Measurements from ENCODE around the gene HLA-DRB1. TPM values are rescaled to one million over a fixed set of nuclear protein-coding genes. Genes with fewer than 3 reads are reported as not detected.
A peak's percentile ranks its signal among the peaks of the same experiment; 100 is the strongest.
"Not testable (repeated sequence)": the region's sequence is repeated elsewhere in the genome, so short reads cannot be mapped to it uniquely, and the experiment has no call there.

HLA-DRB1 gene
- total RNA-seq, 1 donor from 2014 or later: 5.1 TPM

GRCh38 chr6:32588156-32588555 lies 1.5 kb downstream of the HLA-DRB1 start:
- H3K4me3 Mint-ChIP-seq (ENCODE audit: unreplicated experiment): no peak overlapping the region
- TF ChIP-seq, protein P1, sequence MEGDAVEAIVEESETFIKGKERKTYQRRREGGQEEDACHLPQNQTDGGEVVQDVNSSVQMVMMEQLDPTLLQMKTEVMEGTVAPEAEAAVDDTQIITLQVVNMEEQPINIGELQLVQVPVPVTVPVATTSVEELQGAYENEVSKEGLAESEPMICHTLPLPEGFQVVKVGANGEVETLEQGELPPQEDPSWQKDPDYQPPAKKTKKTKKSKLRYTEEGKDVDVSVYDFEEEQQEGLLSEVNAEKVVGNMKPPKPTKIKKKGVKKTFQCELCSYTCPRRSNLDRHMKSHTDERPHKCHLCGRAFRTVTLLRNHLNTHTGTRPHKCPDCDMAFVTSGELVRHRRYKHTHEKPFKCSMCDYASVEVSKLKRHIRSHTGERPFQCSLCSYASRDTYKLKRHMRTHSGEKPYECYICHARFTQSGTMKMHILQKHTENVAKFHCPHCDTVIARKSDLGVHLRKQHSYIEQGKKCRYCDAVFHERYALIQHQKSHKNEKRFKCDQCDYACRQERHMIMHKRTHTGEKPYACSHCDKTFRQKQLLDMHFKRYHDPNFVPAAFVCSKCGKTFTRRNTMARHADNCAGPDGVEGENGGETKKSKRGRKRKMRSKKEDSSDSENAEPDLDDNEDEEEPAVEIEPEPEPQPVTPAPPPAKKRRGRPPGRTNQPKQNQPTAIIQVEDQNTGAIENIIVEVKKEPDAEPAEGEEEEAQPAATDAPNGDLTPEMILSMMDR (IDR thresholded peaks at IDR 0.05; ENCODE audit: unreplicated experiment): no peak
- no peak for DNase-seq (ENCODE audit: low spot score)
- H3K27ac Mint-ChIP-seq (ENCODE audit: unreplicated experiment): no peak overlapping the region
- H3K4me1 Mint-ChIP-seq (ENCODE audit: unreplicated experiment): peaks cover 7% of the 10 kb centered on the region
- no peaks in the 10 kb centered on the region for H3K9me3 Mint-ChIP-seq (ENCODE audit: unreplicated experiment)
- H3K36me3 Mint-ChIP-seq (ENCODE audit: low read depth, unreplicated experiment): no peaks in the 10 kb centered on the region
- H3K27me3 Mint-ChIP-seq (ENCODE audit: unreplicated experiment): peaks cover 3% of the 10 kb centered on the region

DNA sequence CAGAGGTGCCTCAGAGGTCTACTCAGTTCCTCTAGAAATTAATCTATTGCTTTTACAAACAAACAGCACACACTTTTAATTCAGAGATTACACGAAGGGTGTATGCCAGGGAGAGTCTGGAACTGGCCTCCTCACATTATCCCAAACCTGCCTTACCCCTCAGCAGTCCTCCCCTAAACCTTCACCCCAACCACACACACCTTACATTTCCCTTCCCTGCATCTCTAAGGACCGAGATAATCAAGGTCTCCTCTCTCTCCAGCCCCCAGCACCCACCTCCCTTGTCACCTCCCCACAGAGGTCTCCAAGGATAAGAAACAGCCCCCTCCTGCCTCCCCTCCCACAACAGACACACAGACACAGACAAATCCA lies 6.1 kb downstream of the HLA-DRB1 start:
- TF ChIP-seq, protein P1 (IDR thresholded peaks at IDR 0.05; ENCODE audit: unreplicated experiment): no peak
- Mint-ChIP-seq H3K27ac (ENCODE audit: unreplicated experiment) (no peak overlapping the region), H3K4me3 (ENCODE audit: unreplicated experiment) (peak overlapping the region; percentile 94), H3K9me3 (ENCODE audit: unreplicated experiment) (no peaks in the 10 kb centered on the region), H3K36me3 (ENCODE audit: low read depth, unreplicated experiment) (peaks cover 5% of the 10 kb centered on the region), H3K4me1 (ENCODE audit: unreplicated experiment) (peaks cover 12% of the 10 kb centered on the region), H3K27me3 (ENCODE audit: unreplicated experiment) (peaks cover 2% of the 10 kb centered on the region)
- DNase-seq (ENCODE audit: low spot score): no peak

DNA sequence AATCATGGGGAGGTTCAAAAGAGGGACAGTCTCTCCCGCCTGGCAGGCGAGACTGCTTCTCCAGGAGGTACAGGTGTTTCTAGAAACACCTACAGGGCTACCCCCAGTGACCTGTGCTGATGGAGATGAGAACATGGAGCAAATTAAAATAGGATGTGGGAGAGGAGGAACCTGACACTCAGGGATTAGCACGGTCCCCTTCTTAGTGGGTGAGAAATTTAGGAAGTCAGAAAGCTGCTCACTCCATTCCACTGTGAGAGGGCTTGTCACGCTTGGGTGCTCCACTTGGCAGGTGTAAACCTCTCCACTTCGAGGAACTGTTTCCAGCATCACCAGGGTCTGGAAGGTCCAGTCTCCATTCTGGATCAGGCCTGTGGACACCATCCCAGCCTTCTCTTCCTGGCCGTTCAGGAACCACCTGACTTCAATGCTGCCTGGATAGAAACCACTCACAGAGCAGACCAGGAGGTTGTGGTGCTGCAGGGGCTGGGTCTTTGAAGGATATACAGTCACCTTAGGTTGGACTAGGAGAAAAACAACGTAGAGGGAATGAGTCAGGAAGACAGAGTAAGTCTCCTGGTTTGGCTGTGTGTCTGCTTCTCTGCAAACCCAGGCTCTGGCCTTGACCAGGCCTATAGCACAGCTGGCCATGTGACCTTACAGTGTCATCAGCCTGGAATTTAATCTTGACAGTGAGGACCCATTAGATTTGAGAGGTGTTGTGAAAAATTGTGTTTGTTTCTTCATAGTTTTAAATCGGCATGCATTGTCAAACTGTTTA lies 8.1 kb downstream of the HLA-DRB1 start:
- DNase-seq (ENCODE audit: low spot score): no peak
- Mint-ChIP-seq H3K27me3 (ENCODE audit: unreplicated experiment) (no peaks in the 10 kb centered on the region), H3K9me3 (ENCODE audit: unreplicated experiment) (no peaks in the 10 kb centered on the region), H3K36me3 (ENCODE audit: low read depth, unreplicated experiment) (peaks cover 5% of the 10 kb centered on the region), H3K27ac (ENCODE audit: unreplicated experiment) (no peak overlapping the region), H3K4me1 (ENCODE audit: unreplicated experiment) (peaks cover 20% of the 10 kb centered on the region), H3K4me3 (ENCODE audit: unreplicated experiment) (no peak overlapping the region)
- TF ChIP-seq, protein P1 (IDR thresholded peaks at IDR 0.05; ENCODE audit: unreplicated experiment): no peak

DNA sequence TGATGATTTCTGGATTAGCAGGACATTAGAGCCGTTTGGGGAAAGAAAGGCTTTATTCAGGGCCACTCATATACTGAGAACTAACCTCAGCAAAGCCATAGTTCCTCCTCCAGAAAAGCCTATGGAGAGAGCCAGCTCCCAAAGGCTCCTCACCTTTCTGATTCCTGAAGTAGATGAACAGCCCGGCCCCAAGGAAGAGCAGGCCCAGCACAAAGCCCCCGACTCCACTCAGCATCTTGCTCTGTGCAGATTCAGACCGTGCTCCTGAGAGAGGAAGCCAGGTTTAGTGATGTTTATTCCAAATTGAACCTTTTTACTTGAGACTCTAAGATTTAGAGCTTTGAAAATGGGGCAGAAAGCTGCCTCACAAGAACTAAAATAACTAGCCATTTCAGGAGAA lies 9.1 kb downstream of the HLA-DRB1 start:
- no peak overlapping the region for H3K4me3 Mint-ChIP-seq (ENCODE audit: unreplicated experiment)
- H3K9me3 Mint-ChIP-seq (ENCODE audit: unreplicated experiment): no peaks in the 10 kb centered on the region
- H3K27me3 Mint-ChIP-seq (ENCODE audit: unreplicated experiment): no peaks in the 10 kb centered on the region
- DNase-seq (ENCODE audit: low spot score): no peak
- peaks cover 20% of the 10 kb centered on the region for H3K4me1 Mint-ChIP-seq (ENCODE audit: unreplicated experiment)
- H3K27ac Mint-ChIP-seq (ENCODE audit: unreplicated experiment): no peak overlapping the region
- H3K36me3 Mint-ChIP-seq (ENCODE audit: low read depth, unreplicated experiment): peaks cover 5% of the 10 kb centered on the region
- TF ChIP-seq, protein P1 (IDR thresholded peaks at IDR 0.05; ENCODE audit: unreplicated experiment): no peak

DNA sequence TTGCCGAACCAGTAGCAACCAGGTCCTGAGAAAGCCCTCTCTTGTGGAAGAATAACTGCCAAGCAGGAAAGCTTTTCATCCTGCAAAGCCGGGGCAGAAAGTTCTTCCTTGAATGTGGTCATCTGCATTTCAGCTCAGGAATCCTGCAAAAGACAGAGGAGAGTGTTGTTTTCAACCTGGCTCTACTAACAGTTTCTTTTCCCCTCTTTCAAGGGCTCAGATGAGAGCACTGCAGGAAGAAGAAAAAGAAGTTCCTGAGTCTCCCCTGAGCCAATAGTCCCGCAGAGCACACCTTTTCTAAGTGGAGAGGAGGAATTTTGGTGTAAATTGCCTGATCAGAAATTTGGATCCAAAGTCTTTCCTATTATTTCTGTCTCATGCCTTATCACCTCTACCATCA lies 10.7 kb downstream of the HLA-DRB1 start:
- DNase-seq (ENCODE audit: low spot score): no peak
- Mint-ChIP-seq H3K9me3 (ENCODE audit: unreplicated experiment) (no peaks in the 10 kb centered on the region), H3K27me3 (ENCODE audit: unreplicated experiment) (no peaks in the 10 kb centered on the region), H3K36me3 (ENCODE audit: low read depth, unreplicated experiment) (peaks cover 5% of the 10 kb centered on the region), H3K4me1 (ENCODE audit: unreplicated experiment) (peaks cover 26% of the 10 kb centered on the region), H3K27ac (ENCODE audit: unreplicated experiment) (no peak overlapping the region), H3K4me3 (ENCODE audit: unreplicated experiment) (no peak overlapping the region)
- TF ChIP-seq, protein P1 (IDR thresholded peaks at IDR 0.05; ENCODE audit: unreplicated experiment): no peak

- not testable (repeated sequence) for H3K27me3 Mint-ChIP-seq (ENCODE audit: unreplicated experiment); H3K36me3 Mint-ChIP-seq (ENCODE audit: low read depth, unreplicated experiment); H3K9me3 Mint-ChIP-seq (ENCODE audit: unreplicated experiment); H3K4me3 Mint-ChIP-seq (ENCODE audit: unreplicated experiment); DNase-seq (ENCODE audit: low spot score); H3K27ac Mint-ChIP-seq (ENCODE audit: unreplicated experiment)
- H3K4me1 Mint-ChIP-seq (ENCODE audit: unreplicated experiment): peaks cover 22% of the 10 kb centered on the region
These were observed 12.2 kb downstream of the HLA-DRB1 start for GRCh38 chr6:32577493-32577892.
